ENCODE measurements around the gene ASNSD1. TPM values are rescaled to one million over a fixed set of nuclear protein-coding genes. Genes with fewer than 3 reads are reported as not detected.

Gene ASNSD1
- polyA plus RNA-seq, 1 of the 3 experiments (the other 2 are of a cell fraction) = 15.5 TPM

DNA sequence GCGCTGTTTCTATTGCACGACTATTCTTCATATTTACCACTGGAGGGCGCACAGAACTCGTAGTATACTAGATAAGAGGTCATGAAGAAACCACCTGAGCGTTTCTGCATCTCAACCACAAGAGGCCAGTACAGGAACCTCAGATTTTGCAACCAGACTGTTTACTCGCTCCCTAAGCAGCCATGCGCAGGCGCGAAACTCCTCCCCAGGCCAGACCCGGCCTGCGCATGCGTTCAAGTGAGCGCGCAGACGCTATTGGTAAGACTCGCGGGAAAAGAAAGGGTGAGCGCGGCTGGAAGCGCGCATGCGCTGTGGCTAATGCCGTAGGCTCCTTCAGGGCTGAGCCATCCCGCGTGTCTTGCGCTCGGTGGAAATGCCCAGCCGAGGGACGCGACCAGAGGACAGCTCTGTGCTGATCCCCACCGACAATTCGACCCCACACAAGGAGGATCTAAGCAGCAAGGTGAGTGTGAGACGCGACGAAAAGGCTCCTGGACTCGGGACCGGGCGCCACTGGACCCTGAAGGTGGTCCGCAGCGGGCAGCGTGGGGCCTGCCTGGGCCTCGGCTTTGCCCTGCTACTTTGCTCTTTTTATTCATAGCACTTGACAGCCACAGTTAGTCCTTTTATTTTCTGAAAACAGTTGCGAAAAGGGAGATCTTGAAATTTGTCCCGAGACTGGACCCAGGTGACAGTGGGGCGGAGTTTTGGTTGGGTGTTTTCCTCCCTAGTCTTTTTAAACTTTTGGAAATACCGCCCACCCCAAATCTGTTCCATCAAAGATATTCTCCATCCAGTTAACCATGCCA lies at the start of gene ASNSD1 (continued):
- TF ChIP-seq, protein P1, sequence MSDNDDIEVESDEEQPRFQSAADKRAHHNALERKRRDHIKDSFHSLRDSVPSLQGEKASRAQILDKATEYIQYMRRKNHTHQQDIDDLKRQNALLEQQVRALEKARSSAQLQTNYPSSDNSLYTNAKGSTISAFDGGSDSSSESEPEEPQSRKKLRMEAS (IDR thresholded peaks at IDR 0.05; ENCODE audit: low read depth) = peak; percentile 43; the same call in 1 of the 2 replicates
- TF ChIP-seq TEAD4 (IDR thresholded peaks at IDR 0.05; ENCODE audit: borderline replicate concordance, insufficient read depth) (no peak), RAD21 (IDR thresholded peaks at IDR 0.05; ENCODE audit: low read length) (peak; percentile 99), YY1 (IDR thresholded peaks at IDR 0.05; ENCODE audit: low read depth) (no peak), RFX5 (IDR thresholded peaks at IDR 0.05; ENCODE audit: low read length) (peak; percentile 43; the same call in 1 of the 2 replicates), JUND (IDR thresholded peaks at IDR 0.05) (no peak)
- TF ChIP-seq, protein P2, sequence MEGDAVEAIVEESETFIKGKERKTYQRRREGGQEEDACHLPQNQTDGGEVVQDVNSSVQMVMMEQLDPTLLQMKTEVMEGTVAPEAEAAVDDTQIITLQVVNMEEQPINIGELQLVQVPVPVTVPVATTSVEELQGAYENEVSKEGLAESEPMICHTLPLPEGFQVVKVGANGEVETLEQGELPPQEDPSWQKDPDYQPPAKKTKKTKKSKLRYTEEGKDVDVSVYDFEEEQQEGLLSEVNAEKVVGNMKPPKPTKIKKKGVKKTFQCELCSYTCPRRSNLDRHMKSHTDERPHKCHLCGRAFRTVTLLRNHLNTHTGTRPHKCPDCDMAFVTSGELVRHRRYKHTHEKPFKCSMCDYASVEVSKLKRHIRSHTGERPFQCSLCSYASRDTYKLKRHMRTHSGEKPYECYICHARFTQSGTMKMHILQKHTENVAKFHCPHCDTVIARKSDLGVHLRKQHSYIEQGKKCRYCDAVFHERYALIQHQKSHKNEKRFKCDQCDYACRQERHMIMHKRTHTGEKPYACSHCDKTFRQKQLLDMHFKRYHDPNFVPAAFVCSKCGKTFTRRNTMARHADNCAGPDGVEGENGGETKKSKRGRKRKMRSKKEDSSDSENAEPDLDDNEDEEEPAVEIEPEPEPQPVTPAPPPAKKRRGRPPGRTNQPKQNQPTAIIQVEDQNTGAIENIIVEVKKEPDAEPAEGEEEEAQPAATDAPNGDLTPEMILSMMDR (IDR thresholded peaks at IDR 0.05) = peak; percentile 98

DNA sequence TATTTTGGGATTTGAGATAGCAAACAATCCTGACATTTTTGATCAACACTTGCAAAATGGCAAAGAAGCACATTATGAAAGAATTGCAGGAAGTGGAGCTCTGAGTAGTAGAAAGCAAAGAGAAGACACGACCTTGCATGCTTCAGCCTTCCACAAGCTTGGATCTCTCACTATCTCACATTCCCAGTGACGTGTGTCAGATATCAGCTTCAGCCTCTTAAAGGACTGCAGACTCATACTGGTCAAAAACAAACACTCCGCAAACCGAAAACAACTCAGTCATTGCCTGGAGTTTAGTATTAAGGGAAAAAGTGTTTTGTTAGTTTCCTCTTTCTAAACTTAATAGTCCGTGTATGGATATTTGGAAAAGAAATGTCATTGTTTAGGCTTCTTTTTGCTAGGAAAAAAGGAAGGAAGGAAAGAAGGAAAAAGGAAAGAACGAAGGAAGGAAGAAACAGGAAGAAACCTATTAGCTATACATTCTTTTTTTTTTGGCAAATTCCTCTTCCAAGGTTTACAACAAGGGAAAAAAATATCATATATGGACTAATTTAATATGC lies 48.1 kb upstream of the ASNSD1 start:
- peaks cover 9 to 12% of the 10 kb centered on the region in 2 experiments; a peak in 3 of 4 replicates for H3K4me1 ChIP-seq (ENCODE audit: control insufficient read depth in 1 of 2, insufficient read depth in 2 of 2, low read depth in 1 of 2, low read length in 1 of 2)
- H3K9me3 ChIP-seq = no peaks in the 10 kb centered on the region
- no peaks in the 10 kb centered on the region for H3K79me2 ChIP-seq (ENCODE audit: insufficient read depth)
- no peak for DNase-seq
- 57% methylated on average over 6 of the region's 6 CpGs for WGBS (ENCODE audit: low lambda C conversion rate)
- H4K20me1 ChIP-seq (ENCODE audit: insufficient read depth) = no peaks in the 10 kb centered on the region
- CTCF ChIA-PET = interaction anchor here (0.5 to 1.3 kb wide), 3 partner anchors 10 to 48 kb away, joined by 3 to 5 read pairs (median 3); partner anchors contain the start of gene SLC40A1
- no peaks in the 10 kb centered on the region for H3F3A ChIP-seq (replicated peaks; ENCODE audit: insufficient read depth)
- H3K36me3 ChIP-seq (replicated peaks in 1 of 2; ENCODE audit: control insufficient read depth in 1 of 2, insufficient read depth in 2 of 2, low read length in 1 of 2) = no peaks in the 10 kb centered on the region
- H3K4me3 ChIP-seq (ENCODE audit: low read depth in 2 of 2, low read length in 1 of 2) = no peak overlapping the region
- TF ChIP-seq, protein P3, sequence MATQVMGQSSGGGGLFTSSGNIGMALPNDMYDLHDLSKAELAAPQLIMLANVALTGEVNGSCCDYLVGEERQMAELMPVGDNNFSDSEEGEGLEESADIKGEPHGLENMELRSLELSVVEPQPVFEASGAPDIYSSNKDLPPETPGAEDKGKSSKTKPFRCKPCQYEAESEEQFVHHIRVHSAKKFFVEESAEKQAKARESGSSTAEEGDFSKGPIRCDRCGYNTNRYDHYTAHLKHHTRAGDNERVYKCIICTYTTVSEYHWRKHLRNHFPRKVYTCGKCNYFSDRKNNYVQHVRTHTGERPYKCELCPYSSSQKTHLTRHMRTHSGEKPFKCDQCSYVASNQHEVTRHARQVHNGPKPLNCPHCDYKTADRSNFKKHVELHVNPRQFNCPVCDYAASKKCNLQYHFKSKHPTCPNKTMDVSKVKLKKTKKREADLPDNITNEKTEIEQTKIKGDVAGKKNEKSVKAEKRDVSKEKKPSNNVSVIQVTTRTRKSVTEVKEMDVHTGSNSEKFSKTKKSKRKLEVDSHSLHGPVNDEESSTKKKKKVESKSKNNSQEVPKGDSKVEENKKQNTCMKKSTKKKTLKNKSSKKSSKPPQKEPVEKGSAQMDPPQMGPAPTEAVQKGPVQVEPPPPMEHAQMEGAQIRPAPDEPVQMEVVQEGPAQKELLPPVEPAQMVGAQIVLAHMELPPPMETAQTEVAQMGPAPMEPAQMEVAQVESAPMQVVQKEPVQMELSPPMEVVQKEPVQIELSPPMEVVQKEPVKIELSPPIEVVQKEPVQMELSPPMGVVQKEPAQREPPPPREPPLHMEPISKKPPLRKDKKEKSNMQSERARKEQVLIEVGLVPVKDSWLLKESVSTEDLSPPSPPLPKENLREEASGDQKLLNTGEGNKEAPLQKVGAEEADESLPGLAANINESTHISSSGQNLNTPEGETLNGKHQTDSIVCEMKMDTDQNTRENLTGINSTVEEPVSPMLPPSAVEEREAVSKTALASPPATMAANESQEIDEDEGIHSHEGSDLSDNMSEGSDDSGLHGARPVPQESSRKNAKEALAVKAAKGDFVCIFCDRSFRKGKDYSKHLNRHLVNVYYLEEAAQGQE (IDR thresholded peaks at IDR 0.05; ENCODE audit: low read depth, low read length) = no peak
- TF ChIP-seq, protein P4, sequence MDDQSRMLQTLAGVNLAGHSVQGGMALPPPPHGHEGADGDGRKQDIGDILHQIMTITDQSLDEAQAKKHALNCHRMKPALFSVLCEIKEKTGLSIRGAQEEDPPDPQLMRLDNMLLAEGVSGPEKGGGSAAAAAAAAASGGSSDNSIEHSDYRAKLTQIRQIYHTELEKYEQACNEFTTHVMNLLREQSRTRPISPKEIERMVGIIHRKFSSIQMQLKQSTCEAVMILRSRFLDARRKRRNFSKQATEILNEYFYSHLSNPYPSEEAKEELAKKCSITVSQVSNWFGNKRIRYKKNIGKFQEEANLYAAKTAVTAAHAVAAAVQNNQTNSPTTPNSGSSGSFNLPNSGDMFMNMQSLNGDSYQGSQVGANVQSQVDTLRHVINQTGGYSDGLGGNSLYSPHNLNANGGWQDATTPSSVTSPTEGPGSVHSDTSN (IDR thresholded peaks at IDR 0.05) = no peak
- TF ChIP-seq TCF12 (IDR thresholded peaks at IDR 0.05) (no peak), EP300 (IDR thresholded peaks at IDR 0.05; ENCODE audit: borderline replicate concordance in 1 of 2, low read depth in 1 of 2, low read length in 1 of 2) (no peak), FOSL2 (IDR thresholded peaks at IDR 0.05; ENCODE audit: borderline replicate concordance, low read depth) (no peak), RAD21 (IDR thresholded peaks at IDR 0.05; ENCODE audit: low read length) (no peak), FOXM1 (IDR thresholded peaks at IDR 0.05; ENCODE audit: low read depth) (no peak), SIN3A (IDR thresholded peaks at IDR 0.05; ENCODE audit: borderline replicate concordance, low read depth, low read length) (no peak), TEAD4 (IDR thresholded peaks at IDR 0.05; ENCODE audit: borderline replicate concordance, insufficient read depth) (no peak), RCOR1 (IDR thresholded peaks at IDR 0.05; ENCODE audit: low read length) (no peak)
- TF ChIP-seq, protein P5, sequence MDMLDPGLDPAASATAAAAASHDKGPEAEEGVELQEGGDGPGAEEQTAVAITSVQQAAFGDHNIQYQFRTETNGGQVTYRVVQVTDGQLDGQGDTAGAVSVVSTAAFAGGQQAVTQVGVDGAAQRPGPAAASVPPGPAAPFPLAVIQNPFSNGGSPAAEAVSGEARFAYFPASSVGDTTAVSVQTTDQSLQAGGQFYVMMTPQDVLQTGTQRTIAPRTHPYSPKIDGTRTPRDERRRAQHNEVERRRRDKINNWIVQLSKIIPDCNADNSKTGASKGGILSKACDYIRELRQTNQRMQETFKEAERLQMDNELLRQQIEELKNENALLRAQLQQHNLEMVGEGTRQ (IDR thresholded peaks at IDR 0.05; ENCODE audit: borderline replicate concordance, low read depth, low read length) = no peak
- TF ChIP-seq, protein P2 (IDR thresholded peaks at IDR 0.05) = no peak
- peak overlapping the region in 1 of 2 experiments; percentile 14; a peak in 2 of 4 replicates for H3K27ac ChIP-seq (ENCODE audit: low read depth in 2 of 2, low read length in 1 of 2)
- no peak overlapping the region for H3K4me2 ChIP-seq
- peak overlapping the region; percentile 63; the same call in 1 of the 2 replicates for H2AFZ ChIP-seq (ENCODE audit: low read depth)
- H3K27me3 ChIP-seq (ENCODE audit: insufficient read depth) = no peaks in the 10 kb centered on the region
- POLR2A ChIA-PET = interaction anchor here (1.0 kb wide), 1 partner anchor 33 kb away, joined by 3 read pairs; the partner anchor contains the start of gene SLC40A1
- H3K9ac ChIP-seq = no peak overlapping the region
- no peaks in the 10 kb centered on the region for H3K9me2 ChIP-seq
